ENCODE measurements around the gene ADARB2. TPM values are rescaled to one million over a fixed set of nuclear protein-coding genes. Genes with fewer than 3 reads are reported as not detected.

The ADARB2 gene
- total RNA-seq, 3 donors from 2014 or later (not counting 1 experiment from before 2014, with no cell fraction given), result 0.27 to 0.78 (median 0.40) TPM

DNA sequence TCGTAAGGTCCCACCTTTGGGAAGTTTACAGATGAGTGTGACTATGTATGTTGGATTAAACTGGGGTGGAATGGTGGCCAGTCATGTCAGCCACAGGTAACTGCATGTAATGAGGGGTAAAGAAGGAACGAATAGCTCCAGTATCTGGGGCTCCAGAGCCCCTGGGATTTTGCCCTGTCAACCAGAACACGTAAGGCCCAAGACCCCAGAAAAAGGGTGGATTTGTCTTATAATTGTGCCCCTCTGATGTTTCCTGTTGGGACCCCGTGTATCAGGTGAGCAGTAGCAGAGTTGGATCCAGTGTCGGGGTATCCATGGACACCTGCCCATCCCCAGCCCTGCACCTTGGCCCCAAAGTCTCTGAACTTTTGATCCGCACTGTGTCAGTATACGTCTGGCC, 76.9 kb downstream of the ADARB2 start:
- Histone ChIP-seq H3K4me1 (ENCODE audit: control insufficient read depth, insufficient read depth, low read length) (peaks cover 18% of the 10 kb centered on the region), H3K27me3 (ENCODE audit: control insufficient read depth, insufficient read depth, low read length) (no peaks in the 10 kb centered on the region), H3K27ac (ENCODE audit: low read length) (no peak overlapping the region), H3K36me3 (ENCODE audit: control insufficient read depth, insufficient read depth, low read length) (no peaks in the 10 kb centered on the region), H3K9me3 (ENCODE audit: control insufficient read depth, insufficient read depth, low read length) (no peaks in the 10 kb centered on the region), H3K4me3 (ENCODE audit: low read length) (no peak overlapping the region)
- intact Hi-C loops (cut with micrococcal nuclease), result no loop called here
- Mint-ChIP-seq H3K4me3 (no peak overlapping the region), H3K27me3 (ENCODE audit: low read depth in 2 of 2) (peaks cover 7 to 11% of the 10 kb centered on the region in 2 donors), H3K36me3 (no peaks in the 10 kb centered on the region), H3K9me3 (no peaks in the 10 kb centered on the region), H3K27ac (no peak overlapping the region), H3K4me1 (no peaks in the 10 kb centered on the region)
- TF ChIP-seq, protein P1, sequence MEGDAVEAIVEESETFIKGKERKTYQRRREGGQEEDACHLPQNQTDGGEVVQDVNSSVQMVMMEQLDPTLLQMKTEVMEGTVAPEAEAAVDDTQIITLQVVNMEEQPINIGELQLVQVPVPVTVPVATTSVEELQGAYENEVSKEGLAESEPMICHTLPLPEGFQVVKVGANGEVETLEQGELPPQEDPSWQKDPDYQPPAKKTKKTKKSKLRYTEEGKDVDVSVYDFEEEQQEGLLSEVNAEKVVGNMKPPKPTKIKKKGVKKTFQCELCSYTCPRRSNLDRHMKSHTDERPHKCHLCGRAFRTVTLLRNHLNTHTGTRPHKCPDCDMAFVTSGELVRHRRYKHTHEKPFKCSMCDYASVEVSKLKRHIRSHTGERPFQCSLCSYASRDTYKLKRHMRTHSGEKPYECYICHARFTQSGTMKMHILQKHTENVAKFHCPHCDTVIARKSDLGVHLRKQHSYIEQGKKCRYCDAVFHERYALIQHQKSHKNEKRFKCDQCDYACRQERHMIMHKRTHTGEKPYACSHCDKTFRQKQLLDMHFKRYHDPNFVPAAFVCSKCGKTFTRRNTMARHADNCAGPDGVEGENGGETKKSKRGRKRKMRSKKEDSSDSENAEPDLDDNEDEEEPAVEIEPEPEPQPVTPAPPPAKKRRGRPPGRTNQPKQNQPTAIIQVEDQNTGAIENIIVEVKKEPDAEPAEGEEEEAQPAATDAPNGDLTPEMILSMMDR (IDR thresholded peaks at IDR 0.05), result no peak
- ATAC-seq (no peak), DNase-seq (no peak)
- WGBS (ENCODE audit: insufficient coverage), result 86% methylated on average over 7 of the region's 7 CpGs

- Mint-ChIP-seq H3K27me3 (ENCODE audit: low read depth in 2 of 2) (peaks cover 7 to 11% of the 10 kb centered on the region in 2 donors), H3K4me3 (no peak overlapping the region), H3K9me3 (no peaks in the 10 kb centered on the region), H3K27ac (no peak overlapping the region), H3K4me1 (no peaks in the 10 kb centered on the region), H3K36me3 (no peaks in the 10 kb centered on the region)
- TF ChIP-seq, protein P1 (IDR thresholded peaks at IDR 0.05), result no peak
- WGBS (ENCODE audit: insufficient coverage), result 87% methylated on average over 21 of the region's 21 CpGs
- H3K9me3 ChIP-seq (ENCODE audit: control insufficient read depth, insufficient read depth, low read length), result no peaks in the 10 kb centered on the region
- intact Hi-C loops (cut with micrococcal nuclease), result no loop called here
- ATAC-seq, result no peak
- H3K4me3 ChIP-seq (ENCODE audit: low read length), result no peak overlapping the region
- H3K27me3 ChIP-seq (ENCODE audit: control insufficient read depth, insufficient read depth, low read length), result no peaks in the 10 kb centered on the region
- no peaks in the 10 kb centered on the region for H3K36me3 ChIP-seq (ENCODE audit: control insufficient read depth, insufficient read depth, low read length)
- H3K27ac ChIP-seq (ENCODE audit: low read length), result no peak overlapping the region
- peaks cover 18% of the 10 kb centered on the region for H3K4me1 ChIP-seq (ENCODE audit: control insufficient read depth, insufficient read depth, low read length)
- DNase-seq, result no peak
Observed at GRCh38 chr10:1659221-1659791, 78.0 kb downstream of the ADARB2 start.

DNA sequence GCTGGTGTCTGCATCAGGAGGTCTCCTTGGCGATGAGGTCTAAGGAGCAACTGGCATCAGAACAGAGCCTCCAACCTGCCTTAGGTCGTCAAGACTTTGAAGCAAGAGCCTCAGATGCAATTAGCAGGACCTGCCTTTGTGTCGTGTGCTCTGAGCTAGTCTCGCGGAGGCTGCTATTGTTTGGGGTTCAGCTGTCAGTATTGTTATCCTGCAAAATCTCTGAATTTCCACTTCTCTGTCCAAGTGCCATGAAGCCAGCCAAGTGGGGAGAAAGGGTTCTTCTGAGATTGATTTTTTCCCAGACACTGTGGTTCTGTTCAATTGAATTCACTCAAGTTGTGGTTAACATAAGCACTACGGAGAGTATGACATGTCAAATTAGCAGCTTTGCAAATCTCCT, 78.7 kb downstream of the ADARB2 start:
- WGBS (ENCODE audit: insufficient coverage), result 81% methylated on average over 6 of the region's 6 CpGs
- H3K27ac ChIP-seq (ENCODE audit: low read length), result no peak overlapping the region
- TF ChIP-seq, protein P1 (IDR thresholded peaks at IDR 0.05), result no peak
- ATAC-seq (no peak), DNase-seq (no peak)
- intact Hi-C loops (cut with micrococcal nuclease), result no loop called here
- Mint-ChIP-seq H3K9me3 (no peaks in the 10 kb centered on the region), H3K4me3 (no peak overlapping the region), H3K36me3 (no peaks in the 10 kb centered on the region), H3K4me1 (no peaks in the 10 kb centered on the region), H3K27me3 (ENCODE audit: low read depth in 2 of 2) (peaks cover 7 to 11% of the 10 kb centered on the region in 2 donors), H3K27ac (no peak overlapping the region)
- peaks cover 18% of the 10 kb centered on the region for H3K4me1 ChIP-seq (ENCODE audit: control insufficient read depth, insufficient read depth, low read length)
- no peaks in the 10 kb centered on the region for H3K9me3 ChIP-seq (ENCODE audit: control insufficient read depth, insufficient read depth, low read length)
- H3K27me3 ChIP-seq (ENCODE audit: control insufficient read depth, insufficient read depth, low read length), result no peaks in the 10 kb centered on the region
- no peak overlapping the region for H3K4me3 ChIP-seq (ENCODE audit: low read length)
- H3K36me3 ChIP-seq (ENCODE audit: control insufficient read depth, insufficient read depth, low read length), result no peaks in the 10 kb centered on the region

DNA sequence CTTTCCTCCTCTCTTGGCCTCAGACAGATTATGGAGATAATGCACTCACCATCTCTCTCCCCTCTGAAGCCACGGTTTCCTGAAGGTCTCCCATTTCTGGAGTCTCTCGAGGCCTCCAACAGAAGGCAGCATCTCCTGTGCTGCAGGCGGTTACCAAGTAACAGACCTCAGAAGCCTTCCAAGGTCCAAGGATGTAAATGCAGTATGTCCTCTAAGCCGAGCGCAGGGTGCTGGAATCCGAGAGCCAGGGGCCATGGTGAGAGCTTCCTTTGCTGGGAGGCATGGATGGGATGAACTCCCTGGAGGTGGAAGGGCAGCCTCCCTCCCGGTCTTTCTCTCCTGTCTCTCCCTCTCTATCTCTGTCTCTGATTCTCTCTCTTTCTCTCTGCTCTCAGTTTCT, 79.8 kb downstream of the ADARB2 start:
- 47% methylated on average over 7 of the region's 7 CpGs for WGBS (ENCODE audit: insufficient coverage)
- H3K27ac Mint-ChIP-seq, result no peak overlapping the region
- TF ChIP-seq, protein P1 (IDR thresholded peaks at IDR 0.05), result no peak

More for the DNA sequence above, 79.8 kb downstream of the ADARB2 start:
- H3K4me1 Mint-ChIP-seq, result no peaks in the 10 kb centered on the region
- ATAC-seq (no peak), DNase-seq (no peak)
- H3K9me3 ChIP-seq (ENCODE audit: control insufficient read depth, insufficient read depth, low read length), result no peaks in the 10 kb centered on the region
- no peaks in the 10 kb centered on the region for H3K36me3 ChIP-seq (ENCODE audit: control insufficient read depth, insufficient read depth, low read length)
- peaks cover 15% of the 10 kb centered on the region for H3K4me1 ChIP-seq (ENCODE audit: control insufficient read depth, insufficient read depth, low read length)
- peaks cover 7 to 13% of the 10 kb centered on the region in 2 donors for H3K27me3 Mint-ChIP-seq (ENCODE audit: low read depth in 2 of 2)
- H3K9me3 Mint-ChIP-seq, result no peaks in the 10 kb centered on the region
- no peak overlapping the region for H3K4me3 ChIP-seq (ENCODE audit: low read length)
- no peak overlapping the region for H3K27ac ChIP-seq (ENCODE audit: low read length)
- no peaks in the 10 kb centered on the region for H3K36me3 Mint-ChIP-seq
- no peak overlapping the region for H3K4me3 Mint-ChIP-seq
- H3K27me3 ChIP-seq (ENCODE audit: control insufficient read depth, insufficient read depth, low read length), result no peaks in the 10 kb centered on the region
- intact Hi-C loops (cut with micrococcal nuclease), result no loop called here
